DMS114 treated with DMSO at 0.1 percent for 48 hours (cell line): Measurements from ENCODE around the gene INTS4.
"Not testable (repeated sequence)": the region's sequence is repeated elsewhere in the genome, so short reads cannot be mapped to it uniquely, and the experiment has no call there.

Experiments used
- DNase-seq: peaks from one replicate; lab custom pipeline; 2025; ENCODE audit not compliant: unreplicated experiment; lab: John Stamatoyannopoulos, UW

INTS4 gene, protein sequence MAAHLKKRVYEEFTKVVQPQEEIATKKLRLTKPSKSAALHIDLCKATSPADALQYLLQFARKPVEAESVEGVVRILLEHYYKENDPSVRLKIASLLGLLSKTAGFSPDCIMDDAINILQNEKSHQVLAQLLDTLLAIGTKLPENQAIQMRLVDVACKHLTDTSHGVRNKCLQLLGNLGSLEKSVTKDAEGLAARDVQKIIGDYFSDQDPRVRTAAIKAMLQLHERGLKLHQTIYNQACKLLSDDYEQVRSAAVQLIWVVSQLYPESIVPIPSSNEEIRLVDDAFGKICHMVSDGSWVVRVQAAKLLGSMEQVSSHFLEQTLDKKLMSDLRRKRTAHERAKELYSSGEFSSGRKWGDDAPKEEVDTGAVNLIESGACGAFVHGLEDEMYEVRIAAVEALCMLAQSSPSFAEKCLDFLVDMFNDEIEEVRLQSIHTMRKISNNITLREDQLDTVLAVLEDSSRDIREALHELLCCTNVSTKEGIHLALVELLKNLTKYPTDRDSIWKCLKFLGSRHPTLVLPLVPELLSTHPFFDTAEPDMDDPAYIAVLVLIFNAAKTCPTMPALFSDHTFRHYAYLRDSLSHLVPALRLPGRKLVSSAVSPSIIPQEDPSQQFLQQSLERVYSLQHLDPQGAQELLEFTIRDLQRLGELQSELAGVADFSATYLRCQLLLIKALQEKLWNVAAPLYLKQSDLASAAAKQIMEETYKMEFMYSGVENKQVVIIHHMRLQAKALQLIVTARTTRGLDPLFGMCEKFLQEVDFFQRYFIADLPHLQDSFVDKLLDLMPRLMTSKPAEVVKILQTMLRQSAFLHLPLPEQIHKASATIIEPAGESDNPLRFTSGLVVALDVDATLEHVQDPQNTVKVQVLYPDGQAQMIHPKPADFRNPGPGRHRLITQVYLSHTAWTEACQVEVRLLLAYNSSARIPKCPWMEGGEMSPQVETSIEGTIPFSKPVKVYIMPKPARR

DNA sequence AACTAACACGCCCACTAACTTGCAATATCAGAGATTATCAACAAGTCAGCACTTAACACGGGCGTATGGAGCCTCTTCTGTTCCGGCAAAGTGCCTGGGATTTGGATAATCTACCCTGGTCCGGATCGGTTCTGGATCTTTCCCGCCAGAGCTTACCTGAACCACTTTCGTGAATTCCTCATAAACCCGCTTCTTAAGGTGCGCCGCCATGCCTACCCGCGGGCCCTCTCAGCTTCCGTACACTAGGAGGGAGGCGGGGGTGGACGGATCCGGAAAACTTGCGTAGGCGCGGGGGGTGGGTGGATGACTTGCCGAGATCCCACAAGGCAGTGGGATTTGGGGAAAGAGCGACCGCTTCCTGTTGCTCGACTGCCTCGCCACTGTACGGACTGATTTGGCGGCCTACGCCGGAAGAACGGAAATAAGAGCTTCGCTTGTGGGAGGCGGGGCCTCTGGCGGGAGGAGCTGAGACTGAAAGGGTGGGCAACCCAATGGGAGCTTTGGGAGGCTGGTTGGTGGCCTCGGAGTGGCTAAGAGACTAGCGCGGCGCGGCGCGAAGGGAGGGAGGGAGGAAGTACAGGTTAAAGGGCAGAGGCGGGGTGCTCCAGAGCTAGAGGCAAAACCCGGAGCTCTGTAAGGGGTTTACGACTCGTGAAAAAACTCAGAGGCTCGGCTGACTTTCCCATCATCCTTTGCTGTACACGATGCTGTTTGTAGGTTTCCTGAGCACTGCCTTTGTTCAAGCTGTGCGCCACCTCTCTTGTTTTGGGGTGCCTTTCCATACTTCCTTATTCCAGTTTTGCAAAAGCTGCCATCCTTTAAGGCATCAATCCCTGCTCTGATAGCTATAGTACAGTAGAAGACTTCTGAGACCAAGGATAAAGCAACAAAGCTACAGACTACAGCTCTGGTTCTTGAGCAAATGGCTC, at the start of gene INTS4:
Gene INTS4 (minus strand): TSS at position 235 of the 929 bp plus-strand sequence. CDS start 25 bp downstream, at position 210.
- peak; percentile 97 for DNase-seq

DNA sequence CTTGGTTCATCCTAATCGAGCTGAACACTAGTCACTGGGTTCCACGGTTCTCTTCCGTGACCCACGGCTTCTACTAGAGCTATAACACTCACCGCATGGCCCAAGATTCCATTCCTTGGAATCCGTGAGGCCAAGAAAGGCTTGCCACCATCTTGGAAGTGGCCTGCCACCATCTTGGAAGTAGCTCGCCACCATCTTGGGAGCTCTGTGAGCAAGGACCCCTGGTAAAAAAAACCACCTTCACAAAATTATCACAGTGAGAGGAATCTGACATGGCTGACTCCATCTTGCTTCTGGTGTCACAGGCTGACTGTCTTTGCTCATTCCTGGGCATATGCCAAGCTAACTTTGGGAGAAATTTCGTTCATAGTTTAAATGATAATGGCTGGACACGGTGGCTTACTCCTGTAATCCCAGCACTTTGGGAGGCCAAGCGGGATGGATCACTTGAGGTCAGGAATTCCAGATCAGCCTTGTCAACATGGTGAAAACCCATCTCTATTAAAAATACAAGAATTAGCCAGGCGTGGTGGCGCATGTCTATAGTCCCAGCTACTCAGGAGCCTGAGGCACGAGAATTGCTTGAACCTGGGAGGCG, 47.5 kb upstream of the INTS4 start:
- no peak for DNase-seq

DNA sequence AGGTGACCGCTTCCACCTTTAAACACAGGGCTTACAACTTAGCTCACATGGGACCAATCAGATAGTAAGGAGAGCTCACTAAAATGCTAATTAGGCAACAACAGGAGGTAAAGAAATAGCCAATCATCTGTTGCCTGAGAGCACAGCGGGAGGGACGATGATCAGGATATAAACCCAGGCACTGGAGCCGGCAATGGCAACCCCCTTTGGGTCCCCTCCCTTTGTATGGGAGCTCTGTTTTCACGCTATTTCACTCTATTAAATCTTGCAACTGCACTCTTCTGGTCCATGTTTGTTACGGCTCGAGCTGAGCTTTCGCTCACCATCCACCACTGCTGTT, 46.9 kb upstream of the INTS4 start:
- not testable (repeated sequence) for DNase-seq

DNA sequence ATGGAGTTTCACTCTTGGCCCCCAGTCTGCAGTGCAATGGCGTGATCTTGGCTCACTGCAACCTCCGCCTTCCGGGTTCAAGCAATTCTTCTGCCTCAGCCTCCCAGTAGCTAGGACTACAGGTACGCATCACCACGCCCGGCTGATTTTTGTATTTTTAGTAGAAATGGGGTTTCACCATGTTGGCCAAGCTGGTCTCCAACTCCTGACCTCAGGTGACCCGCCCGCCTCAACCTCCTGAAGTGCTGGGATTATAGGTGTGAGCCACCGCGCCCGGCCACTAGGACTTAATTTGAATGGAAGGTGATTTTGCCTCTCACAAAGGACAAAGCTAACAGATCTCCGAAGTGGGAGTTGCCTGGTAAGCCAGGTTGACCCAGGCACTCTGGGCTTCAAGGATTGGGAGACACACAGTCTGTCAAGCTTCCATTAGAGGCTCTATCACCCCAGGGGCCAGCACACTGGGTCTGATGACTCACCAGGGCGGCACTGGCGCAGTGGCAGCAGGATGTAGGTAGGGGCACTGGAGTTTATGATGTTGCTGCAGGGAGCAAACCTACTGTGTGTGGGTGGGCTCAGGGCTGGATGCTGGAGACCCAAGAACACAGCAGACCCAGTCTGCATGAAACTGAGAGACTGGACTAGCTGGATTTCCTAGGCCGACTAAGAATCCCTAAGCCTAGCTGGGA, 46.4 kb upstream of the INTS4 start:
- no peak for DNase-seq

DNA sequence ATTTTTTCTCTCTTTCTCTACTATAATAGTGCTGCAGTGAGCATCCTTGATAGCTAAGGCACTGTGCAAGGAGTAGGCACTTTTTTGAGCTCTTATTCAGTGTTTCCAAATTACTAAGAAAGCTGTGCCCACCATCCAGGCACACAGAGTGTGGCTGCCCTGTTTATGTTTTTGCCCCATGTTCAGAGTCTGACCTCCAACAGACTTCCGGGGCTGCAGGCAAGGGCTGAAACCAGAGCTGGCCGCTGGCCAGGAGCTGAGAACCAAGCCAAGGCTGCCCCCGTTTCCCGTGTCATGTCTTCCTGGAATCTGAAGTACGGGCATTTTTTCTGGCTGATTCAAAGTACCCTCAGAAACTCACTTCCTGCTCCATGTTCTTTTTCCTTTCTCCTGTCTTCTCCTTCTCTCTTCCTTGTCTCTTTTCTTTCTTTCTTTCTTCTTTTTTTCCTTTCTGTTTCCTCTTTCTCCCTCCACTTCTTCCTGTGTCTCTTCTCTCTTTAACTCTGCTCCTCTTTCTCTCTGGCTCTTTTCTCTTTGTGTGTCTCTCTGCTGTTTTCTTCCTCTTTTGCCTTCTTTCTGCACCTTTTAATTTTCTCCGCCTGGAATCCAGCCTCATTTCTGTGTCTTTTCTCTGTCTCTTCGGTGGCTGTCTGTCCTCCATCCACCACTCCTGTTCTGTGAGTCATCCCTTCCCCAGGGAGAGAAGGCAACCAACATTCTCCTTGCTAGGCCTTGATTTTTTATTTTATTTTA, 45.6 kb upstream of the INTS4 start:
- DNase-seq = no peak

DNA sequence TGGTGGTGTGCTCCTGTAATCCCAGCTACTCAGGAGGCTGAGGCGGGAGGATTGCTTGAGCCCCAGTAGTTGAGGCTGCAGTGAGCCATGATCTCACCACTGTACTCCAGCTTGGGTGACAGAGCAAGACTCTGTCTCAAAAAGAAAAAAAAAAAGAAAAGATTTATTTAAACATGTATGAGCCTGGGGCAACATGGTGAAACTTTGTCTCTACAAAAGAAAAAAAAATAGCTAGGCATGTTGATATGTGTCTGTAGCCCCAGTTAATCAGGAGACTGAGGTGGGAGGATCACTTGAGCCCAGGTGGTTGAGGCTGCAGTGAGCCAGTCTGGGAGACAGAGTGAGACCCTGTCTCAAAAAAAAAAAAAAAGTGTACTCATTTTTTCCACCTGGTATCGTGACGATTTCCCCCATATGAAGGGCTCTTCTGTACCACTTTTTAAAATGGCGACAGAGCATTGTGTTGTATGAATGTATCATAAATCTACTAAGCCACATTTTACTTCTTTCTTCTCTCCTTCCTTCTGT, 45.0 kb upstream of the INTS4 start:
- DNase-seq = no peak

DNA sequence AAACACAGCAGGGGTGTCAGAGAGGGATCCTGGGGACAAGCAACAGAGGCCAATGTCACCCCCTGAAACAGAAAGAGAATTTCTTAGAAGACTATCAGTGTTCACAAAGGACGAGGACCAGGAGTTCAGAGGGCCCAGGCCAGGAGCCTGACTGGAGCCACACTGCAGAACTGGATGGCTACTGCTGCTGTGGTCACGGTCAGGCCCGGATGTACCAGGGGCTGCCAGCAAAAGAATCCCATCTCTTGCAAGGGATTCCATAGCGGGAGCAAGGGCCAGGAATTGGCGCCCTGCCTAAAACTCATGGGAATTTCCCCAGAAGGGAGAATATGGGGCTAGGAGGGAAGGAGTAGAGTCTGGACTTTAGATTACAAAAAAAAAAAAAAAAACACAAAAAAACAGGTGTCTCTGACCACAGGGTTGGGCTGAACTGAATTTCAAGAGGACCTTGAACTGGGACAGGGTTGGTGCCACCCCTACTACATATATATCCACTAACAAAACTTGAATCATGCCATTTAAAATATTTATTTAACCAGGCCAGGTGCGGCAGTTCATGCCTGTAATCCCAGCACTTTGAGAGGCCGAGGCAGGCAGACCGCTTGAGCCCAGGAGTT, 44.3 kb upstream of the INTS4 start:
- DNase-seq = no peak

DNA sequence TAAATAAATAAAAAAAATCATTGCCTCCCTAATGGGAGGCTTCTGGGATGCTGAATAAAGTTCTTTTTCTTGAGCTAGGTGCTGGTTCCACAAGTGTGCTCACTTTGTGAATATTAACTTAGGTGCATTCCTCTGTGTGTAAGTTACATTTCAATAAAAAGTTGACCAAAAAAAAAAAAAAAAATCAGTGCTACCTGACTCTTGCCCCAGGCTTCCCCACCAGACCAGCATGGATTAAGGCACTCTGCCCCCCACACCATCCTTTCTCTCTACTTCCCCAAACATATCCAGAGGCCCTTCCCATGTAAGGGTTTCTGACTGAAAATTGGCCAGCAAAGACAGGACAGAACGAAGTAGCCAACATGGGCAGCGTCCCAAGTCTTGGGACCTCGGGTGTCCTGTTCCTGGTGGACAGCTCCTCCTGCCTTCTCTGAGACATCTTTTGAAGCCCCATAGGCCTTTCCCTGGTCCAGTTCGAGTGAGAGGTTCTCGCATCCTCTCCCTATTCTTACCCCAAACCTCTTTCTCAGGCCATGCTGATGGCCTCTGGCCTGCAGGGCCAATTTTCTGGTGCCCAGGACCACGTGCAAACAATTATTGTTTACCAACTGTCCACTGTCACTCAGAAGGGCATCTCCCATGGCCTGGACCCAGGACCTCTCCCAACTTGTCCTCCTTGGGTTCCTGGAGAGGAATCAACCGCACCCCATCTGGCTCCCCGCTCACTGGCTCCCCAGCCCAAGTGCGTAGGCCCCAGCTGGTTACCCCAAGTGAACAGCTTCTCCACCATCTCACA, 43.6 kb upstream of the INTS4 start:
- no peak for DNase-seq

DNA sequence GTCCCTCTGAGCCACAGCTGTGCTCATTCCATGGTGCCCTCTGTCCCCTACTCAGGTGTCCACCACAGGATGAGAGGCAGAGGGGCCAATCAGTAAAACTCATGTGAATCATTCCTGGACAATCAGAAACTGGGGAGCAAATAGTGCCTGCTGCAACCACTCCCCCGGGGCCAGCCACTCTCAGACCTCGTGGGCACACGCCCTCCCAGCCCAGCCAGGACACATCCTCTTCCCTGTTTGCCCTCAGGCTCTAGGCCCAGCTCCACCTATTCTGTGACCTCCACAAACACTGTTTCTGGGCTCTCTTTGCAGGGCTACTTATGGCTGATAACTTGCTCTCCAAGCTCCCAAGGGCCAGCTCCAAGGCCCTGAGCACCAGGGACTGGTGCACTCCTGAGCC, 42.6 kb upstream of the INTS4 start:
- DNase-seq = no peak

DNA sequence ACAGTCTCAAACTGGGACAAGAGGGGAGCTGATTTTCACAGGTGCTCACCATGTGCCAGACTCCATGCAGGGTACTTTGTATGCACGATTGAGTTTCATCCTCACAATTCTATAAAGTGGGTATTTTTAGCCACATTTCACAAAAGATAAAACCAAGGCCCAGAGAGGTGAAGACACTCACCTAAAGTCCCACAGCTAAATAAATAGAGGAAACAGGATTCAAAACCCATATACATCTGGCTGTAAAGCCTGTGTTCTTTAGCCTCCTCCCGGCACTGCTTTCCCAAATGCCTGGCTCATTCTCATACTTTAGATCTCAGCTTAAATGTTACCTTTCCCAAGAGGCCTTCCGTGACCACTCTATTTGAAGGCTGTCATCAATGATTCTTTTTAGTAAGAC, 41.8 kb upstream of the INTS4 start:
- DNase-seq = no peak

DNA sequence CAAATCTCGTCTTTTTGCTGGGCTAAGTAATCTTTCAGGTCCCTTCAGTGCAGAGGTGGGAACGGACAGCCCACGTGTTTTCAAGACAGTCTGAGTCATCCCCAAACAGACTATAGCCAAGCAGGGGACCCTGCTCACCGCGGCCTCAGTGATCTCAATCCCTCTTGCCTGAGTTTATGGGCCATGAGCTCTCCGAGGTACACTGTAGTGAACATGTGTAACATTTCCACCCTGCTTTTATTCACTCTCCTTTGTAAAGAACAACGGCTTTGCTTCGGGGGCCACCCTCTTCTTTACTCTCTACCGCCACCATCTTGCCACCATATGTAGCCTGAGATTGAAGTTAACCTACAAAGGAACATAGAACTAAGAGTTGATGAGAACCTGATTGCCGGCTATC, 40.2 kb upstream of the INTS4 start:
- no peak for DNase-seq

DNA sequence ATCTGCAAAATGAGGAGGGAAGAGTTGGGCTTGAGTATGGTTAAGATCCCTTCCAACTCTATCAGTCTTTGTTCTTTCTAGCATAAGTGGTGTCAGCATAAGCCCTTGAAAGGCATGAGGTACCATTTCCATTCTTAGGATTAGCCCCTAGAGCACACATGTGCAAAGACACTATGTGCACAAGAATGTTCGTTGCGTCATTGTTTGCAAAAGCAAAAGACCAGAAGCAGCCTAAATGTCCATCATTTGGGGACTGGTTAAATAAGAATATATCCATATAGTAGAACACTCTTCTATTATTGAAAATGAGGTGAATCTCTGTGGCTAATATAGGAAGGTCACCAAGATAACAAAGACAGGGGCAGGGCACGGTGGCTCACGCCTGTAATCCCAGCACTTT, 38.6 kb upstream of the INTS4 start:
- DNase-seq = no peak

DNA sequence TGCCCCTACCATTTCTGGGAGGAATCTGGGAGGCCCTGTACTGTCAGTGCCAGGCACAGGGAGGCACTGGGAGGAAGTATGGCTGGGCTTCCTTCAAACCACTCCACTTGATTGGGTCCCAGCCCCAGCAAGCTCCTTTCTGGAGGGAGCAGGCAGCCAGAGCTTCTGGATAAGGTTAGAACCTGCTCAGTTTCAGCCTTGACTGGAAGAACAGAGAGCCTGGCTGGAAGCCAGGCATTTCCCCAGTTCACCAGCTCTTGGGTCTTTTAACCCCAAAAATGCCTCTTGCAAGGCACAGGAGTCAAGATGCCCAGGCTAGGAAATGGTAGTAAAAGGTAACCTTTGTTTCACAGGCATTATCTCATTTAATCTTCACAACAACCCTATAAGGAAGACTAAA, 37.6 kb upstream of the INTS4 start:
- no peak for DNase-seq

DNA sequence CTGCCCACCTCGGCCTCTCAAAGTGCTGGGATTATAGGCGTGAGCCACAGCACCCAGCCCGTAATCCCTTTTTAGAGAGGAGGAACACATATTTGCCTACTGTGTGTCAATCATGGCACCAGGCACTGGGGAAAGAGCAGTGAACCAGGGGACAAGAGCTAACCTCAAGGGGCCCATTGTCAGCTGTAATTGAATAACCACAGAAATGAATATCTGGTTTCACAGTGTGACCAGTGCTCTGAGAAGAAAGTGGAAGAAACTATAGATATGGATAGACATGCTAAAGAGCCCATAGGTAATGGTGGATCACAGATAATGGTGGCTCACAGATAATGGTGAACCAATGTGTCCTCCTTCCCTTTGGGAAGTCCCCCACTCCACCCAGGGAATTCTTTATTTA, 37.2 kb upstream of the INTS4 start:
- no peak for DNase-seq

DNA sequence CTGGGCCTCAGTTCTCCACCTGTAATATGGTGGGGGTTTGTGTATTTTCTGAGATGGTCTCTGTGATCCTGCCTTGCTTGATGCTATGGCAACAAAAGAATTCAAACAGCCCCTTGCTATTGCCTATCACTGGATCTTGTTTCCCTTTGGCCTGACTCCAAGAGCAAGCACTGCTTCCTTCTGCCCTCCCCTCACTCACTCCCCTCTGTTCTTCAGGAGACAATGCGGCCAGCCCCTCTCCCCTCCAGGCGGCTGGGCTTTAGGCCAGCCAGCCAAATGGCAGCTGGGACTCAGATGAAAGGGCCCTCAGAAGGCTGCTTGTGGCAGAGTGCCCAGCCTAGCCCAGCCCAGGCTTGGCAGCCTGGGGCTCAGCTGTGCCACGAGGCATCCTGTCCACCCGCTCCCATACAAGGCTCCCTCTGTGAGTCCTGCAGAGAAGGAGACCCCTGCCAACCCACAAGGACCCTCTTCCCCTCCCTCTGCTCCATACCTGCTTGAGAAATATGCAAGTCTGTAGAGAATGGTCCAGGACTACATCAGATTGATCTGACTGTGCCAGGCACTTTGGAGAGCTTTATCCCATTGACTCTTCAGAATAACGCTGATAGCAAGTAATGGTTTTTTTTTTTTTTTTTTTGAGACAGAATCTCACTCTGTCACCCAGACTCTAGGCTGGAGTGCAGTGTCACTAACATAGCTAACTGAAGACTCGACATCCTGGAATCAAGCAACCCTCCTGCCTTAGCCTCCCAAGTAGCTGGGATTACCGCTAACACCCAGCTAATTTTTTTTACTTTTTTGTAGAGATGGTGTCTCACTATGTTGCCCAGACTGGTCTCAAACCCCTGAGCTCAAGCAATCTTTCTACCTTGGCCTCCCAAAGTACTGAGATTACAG, 36.2 kb upstream of the INTS4 start:
- no peak for DNase-seq

DNA sequence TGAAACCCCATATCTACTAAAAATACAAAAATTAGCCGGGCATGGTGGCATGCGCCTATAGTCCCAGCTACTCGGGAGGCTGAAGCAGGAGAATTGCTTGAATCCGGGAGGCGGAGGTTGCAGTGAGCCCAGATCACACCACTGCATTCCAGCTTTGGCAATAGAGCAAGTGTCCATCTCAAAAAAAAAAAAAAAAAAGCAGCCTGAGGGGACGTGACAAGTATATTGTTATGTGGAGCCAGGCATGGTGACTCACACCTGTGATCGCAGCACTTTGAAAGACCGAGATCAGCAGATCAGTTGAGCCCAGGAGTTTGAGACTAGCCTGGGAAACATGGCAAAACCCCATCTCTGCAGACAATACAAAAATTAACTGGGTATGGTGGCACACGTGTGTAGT, 34.0 kb upstream of the INTS4 start:
- DNase-seq = not testable (repeated sequence)

DNA sequence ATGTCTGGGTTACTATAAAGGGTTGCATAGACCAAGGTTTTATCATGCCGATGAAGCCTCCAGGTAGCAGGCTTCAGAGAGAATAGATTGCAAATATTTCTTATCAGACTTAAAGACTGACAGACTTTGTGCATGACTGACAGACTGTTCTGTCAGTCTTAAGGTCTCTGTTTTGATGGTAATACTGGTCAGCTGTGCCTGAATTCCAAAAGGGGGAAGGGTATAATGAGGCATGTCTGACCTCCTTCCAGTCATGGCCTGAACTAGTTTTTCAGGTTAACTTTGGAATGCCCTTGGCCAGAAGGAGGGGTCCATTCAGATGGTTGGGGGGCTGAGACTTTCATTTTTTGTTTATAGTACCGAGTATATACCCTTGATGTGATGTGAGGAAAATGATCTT, 33.3 kb upstream of the INTS4 start:
- no peak for DNase-seq
